CMK (cell line): ENCODE data around the gene CIDEB.

Experiments used
- DNase-seq: peaks from one replicate; pipeline ENCODE4 v3.0.0-alpha.2; 2010; ENCODE audit warnings: low read depth

CIDEB gene

GRCh38 chr14:24269910-24270536 is 37.8 kb downstream of the CIDEB start:
- no peak for DNase-seq

GRCh38 chr14:24269368-24269767 is 38.4 kb downstream of the CIDEB start:
- no peak for DNase-seq

GRCh38 chr14:24268225-24268624 is 39.6 kb downstream of the CIDEB start:
- DNase-seq = no peak

GRCh38 chr14:24267516-24267915 is 40.3 kb downstream of the CIDEB start:
- no peak for DNase-seq

GRCh38 chr14:24266344-24267244 is 41.2 kb downstream of the CIDEB start:
- DNase-seq = no peak

- no peak for DNase-seq
Observed at GRCh38 chr14:24264298-24264697, 43.5 kb downstream of the CIDEB start.

- DNase-seq = no peak
Observed at GRCh38 chr14:24263848-24264247, 43.9 kb downstream of the CIDEB start.

- no peak for DNase-seq
Observed at GRCh38 chr14:24262821-24263733, 44.7 kb downstream of the CIDEB start, which contains the start of gene TGM1. Gene TGM1 (minus strand): TSS chr14:24263177. CDS start chr14:24262352, 825 bp downstream.

- no peak for DNase-seq
Observed at GRCh38 chr14:24261969-24262327, 45.8 kb downstream of the CIDEB start.

GRCh38 chr14:24261256-24261968 is 46.4 kb downstream of the CIDEB start:
- DNase-seq = no peak

- no peak for DNase-seq
Observed at GRCh38 chr14:24260780-24261157, 47.0 kb downstream of the CIDEB start.

GRCh38 chr14:24260026-24260779 is 47.6 kb downstream of the CIDEB start:
- no peak for DNase-seq

GRCh38 chr14:24259282-24260025 is 48.3 kb downstream of the CIDEB start:
- no peak for DNase-seq

- no peak for DNase-seq
Observed at GRCh38 chr14:24258548-24259265, 49.1 kb downstream of the CIDEB start.

GRCh38 chr14:24258119-24258518 is 49.7 kb downstream of the CIDEB start:
- no peak for DNase-seq

GRCh38 chr14:24256960-24257359 is 50.8 kb downstream of the CIDEB start:
- no peak for DNase-seq

- peak; percentile 76 for DNase-seq
Observed at GRCh38 chr14:24255931-24256711, 51.7 kb downstream of the CIDEB start.

GRCh38 chr14:24255438-24255837 is 52.3 kb downstream of the CIDEB start:
- no peak for DNase-seq
